ENCODE data around the gene KIAA1210.

The KIAA1210 gene

DNA sequence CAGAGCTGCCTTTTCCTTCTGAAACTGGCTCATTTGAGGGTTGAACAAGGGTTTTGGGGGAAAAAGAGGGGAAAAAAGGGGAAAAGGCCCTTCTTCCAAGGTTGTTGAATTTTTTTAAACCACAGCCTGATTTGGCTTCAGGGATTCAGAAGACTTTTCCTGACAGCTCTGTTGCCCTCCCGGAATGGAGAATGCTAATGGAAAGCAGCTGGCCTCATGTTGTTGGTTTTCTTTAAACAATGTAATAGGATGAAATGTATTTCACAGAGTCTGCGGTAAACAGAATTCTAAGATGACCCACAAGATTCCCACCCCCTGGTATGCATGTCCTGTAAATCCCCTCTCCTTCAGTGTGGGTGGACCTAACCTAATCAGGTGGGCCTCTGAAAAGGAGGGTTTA, 3.3 kb upstream of the KIAA1210 start:
- no peak for TF ChIP-seq CTCF (conservative IDR thresholded peaks at IDR 0.05; ENCODE audit: low read length)
- DNase-seq (ENCODE audit: low read depth) = peak; percentile 21
- no peak overlapping the region for H3K4me3 ChIP-seq (ENCODE audit: low read length)

GRCh38 chrX:119121341-119121740, 6.3 kb downstream of the KIAA1210 start:
- TF ChIP-seq CTCF (conservative IDR thresholded peaks at IDR 0.05; ENCODE audit: low read length) = no peak
- DNase-seq (ENCODE audit: low read depth) = peak; percentile 32
- no peak overlapping the region for H3K4me3 ChIP-seq (ENCODE audit: low read length)

DNA sequence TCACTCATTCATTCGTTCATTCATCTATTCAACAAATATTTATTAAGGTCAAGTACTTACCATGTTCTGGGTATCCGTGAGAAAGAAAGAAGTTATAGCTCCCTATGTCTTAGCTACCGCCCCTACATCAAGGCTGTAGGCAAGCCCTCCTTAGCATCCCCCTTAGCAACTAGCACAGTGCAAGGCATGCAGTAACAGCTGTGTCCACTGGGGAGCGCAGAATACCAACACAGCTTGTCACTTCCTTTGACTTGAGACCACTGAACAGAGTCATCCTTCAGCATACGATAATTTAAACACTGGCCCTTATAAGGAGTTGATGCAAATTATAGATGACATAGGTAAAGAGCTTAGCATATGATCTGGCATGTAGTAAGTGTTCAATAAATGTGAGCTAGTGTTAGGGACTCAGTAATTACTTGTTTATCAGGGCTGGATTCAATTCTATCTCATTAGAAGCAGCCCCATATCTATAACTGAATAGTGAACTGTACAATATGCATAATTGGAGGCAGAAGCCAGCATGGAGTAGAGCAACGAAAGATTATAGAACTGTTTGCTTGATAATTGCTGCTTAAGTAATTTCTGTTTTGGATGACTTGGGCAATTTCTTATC, 8.7 kb downstream of the KIAA1210 start:
- peak; percentile 82 for TF ChIP-seq CTCF (conservative IDR thresholded peaks at IDR 0.05; ENCODE audit: low read length)
- DNase-seq (ENCODE audit: low read depth) = peak; percentile 27
- no peak overlapping the region for H3K4me3 ChIP-seq (ENCODE audit: low read length)

- DNase-seq (ENCODE audit: low read depth) = no peak
- no peak overlapping the region for H3K4me3 ChIP-seq (ENCODE audit: low read length)
- no peak for TF ChIP-seq CTCF (conservative IDR thresholded peaks at IDR 0.05; ENCODE audit: low read length)
These were observed 20.4 kb downstream of the KIAA1210 start for GRCh38 chrX:119107206-119107605.

DNA sequence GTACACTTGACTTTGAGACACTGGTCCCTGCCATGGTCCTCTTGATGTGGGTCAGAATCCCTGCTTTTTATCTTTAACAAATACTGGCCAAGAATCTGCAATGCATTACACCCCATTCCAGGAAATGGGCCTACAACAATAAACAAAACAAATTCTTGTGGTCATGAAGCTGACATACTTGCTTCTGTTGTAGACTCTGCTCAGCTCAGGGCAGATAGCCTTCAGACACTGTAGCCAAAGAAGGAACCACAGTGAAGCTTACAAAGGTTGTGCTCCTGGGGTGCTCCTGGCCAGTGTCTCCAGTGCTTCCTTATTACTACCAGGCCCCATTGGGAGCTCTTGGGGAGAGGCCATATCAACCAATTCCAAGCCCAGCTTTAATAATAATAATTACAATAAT, 21.8 kb downstream of the KIAA1210 start:
- no peak for TF ChIP-seq CTCF (conservative IDR thresholded peaks at IDR 0.05; ENCODE audit: low read length)
- DNase-seq (ENCODE audit: low read depth) = peak; percentile 56
- no peak overlapping the region for H3K4me3 ChIP-seq (ENCODE audit: low read length)

- no peak for DNase-seq (ENCODE audit: low read depth)
- TF ChIP-seq CTCF (conservative IDR thresholded peaks at IDR 0.05; ENCODE audit: low read length) = no peak
- H3K4me3 ChIP-seq (ENCODE audit: low read length) = no peak overlapping the region
These were observed 26.4 kb downstream of the KIAA1210 start for GRCh38 chrX:119101168-119101567.

- H3K4me3 ChIP-seq (ENCODE audit: low read length) = no peak overlapping the region
- no peak for DNase-seq (ENCODE audit: low read depth)
- TF ChIP-seq CTCF (conservative IDR thresholded peaks at IDR 0.05; ENCODE audit: low read length) = no peak
These were observed 31.7 kb downstream of the KIAA1210 start for GRCh38 chrX:119095936-119096335.
